OCI-LY1 (cell line): ENCODE results near the gene TMEM201.

Source experiments
- H2AFZ ChIP-seq: fragments of 200-600 bp; sonication (generic), shearing (Covaris generic); 2 replicates; pipeline ENCODE4 v1.6.0; 2014; ENCODE audit warnings: antibody characterized with exemption, mild to moderate bottlenecking, low read length
- H3F3A ChIP-seq: fragments of 200-600 bp; sonication (generic), shearing (Covaris generic); 2 replicates; pipeline ENCODE4 v1.6.0; 2014; ENCODE audit warnings: mild to moderate bottlenecking, antibody characterized with exemption, low read length, moderate library complexity; ENCODE audit not compliant: insufficient read depth
- H3K27ac ChIP-seq: fragments of 200-600 bp; sonication (generic); 2 replicates; pipeline ENCODE4 v1.5.1; 2014; ENCODE audit warnings: low read length, mixed run types, mild to moderate bottlenecking, low read depth; ENCODE audit not compliant: poor library complexity, severe bottlenecking
- H3K27me3 ChIP-seq: fragments of 200-600 bp; sonication (generic); 2 replicates; pipeline ENCODE4 v1.6.0; 2014; ENCODE audit warnings: antibody characterized with exemption, mild to moderate bottlenecking, low read length, moderate library complexity; ENCODE audit not compliant: insufficient read depth
- H3K36me3 ChIP-seq: fragments of 200-600 bp; sonication (generic); 2 replicates; pipeline ENCODE4 v1.6.1; 2014; ENCODE audit warnings: mild to moderate bottlenecking, antibody characterized with exemption, low read length, moderate library complexity, mixed read lengths; ENCODE audit not compliant: insufficient read depth
- H3K4me1 ChIP-seq: fragments of 200-600 bp; sonication (generic); 2 replicates; pipeline ENCODE4 v1.5.1; 2014; ENCODE audit warnings: mild to moderate bottlenecking, low read length, moderate library complexity; ENCODE audit not compliant: insufficient read depth, severe bottlenecking
- H3K4me2 ChIP-seq: fragments of 200-600 bp; sonication (generic), shearing (Covaris generic); 2 replicates; pipeline ENCODE4 v1.6.1; 2014; ENCODE audit warnings: low read length
- H3K4me3 ChIP-seq: fragments of 200-600 bp; sonication (generic); 2 replicates; pipeline ENCODE4 v1.5.1; 2014; ENCODE audit warnings: low read length, low read depth, mild to moderate bottlenecking, mixed read lengths; ENCODE audit not compliant: poor library complexity, severe bottlenecking
- H3K79me2 ChIP-seq: fragments of 200-600 bp; shearing (Covaris generic); 2 replicates; pipeline ENCODE4 v1.6.1; 2016; ENCODE audit warnings: mixed run types, low read length, mixed read lengths; ENCODE audit not compliant: insufficient read depth
- H3K9ac ChIP-seq: fragments of 200-600 bp; sonication (generic), shearing (Covaris generic); 2 replicates; pipeline ENCODE4 v1.6.1; 2014; ENCODE audit warnings: mild to moderate bottlenecking, low read length, mixed read lengths
- H3K9me2 ChIP-seq: fragments of 200-600 bp; sonication (generic), shearing (Covaris generic); 2 replicates; pipeline ENCODE4 v1.6.1; 2014; ENCODE audit warnings: low read depth, mild to moderate bottlenecking, low read length, mixed read lengths
- H3K9me3 ChIP-seq: fragments of 200-600 bp; shearing (Covaris generic); 2 replicates; pipeline ENCODE4 v1.6.1; 2014; ENCODE audit warnings: low read length, mixed read lengths
- H4K20me1 ChIP-seq: fragments of 200-600 bp; sonication (generic), shearing (Covaris generic); 2 replicates; pipeline ENCODE4 v1.6.0; 2016; ENCODE audit warnings: mild to moderate bottlenecking, low read length; ENCODE audit not compliant: insufficient read depth
- CTCF ChIP-seq: fragments of 200-600 bp; sonication (generic), shearing (Covaris generic); IDR thresholded peaks from 2 replicates; pipeline ENCODE4 v1.5.1; 2017; ENCODE audit warnings: mild to moderate bottlenecking, antibody characterized with exemption, low read length, moderate library complexity, mixed read lengths
- EZH2 ChIP-seq: fragments of 200-600 bp; sonication (generic), shearing (Covaris generic); IDR thresholded peaks from 2 replicates; pipeline ENCODE4 v1.8.0; 2017; ENCODE audit warnings: borderline replicate concordance, mixed run types, mild to moderate bottlenecking, antibody characterized with exemption, low read length, moderate library complexity, mixed read lengths

Gene TMEM201

GRCh38 chr1:9628541-9629444, 40.1 kb downstream of the TMEM201 start:
- no peaks in the 10 kb centered on the region for H3K9me2 ChIP-seq
- H3K4me1 ChIP-seq: peaks cover 55% of the 10 kb centered on the region
- no peaks in the 10 kb centered on the region for H3K36me3 ChIP-seq
- peak overlapping the region; percentile 65 for H3K4me2 ChIP-seq
- peak overlapping the region; percentile 94 for H3K27ac ChIP-seq
- TF ChIP-seq CTCF (no peak), EZH2 (no peak)
- peak overlapping the region; percentile 63 for H3K9ac ChIP-seq
- no peaks in the 10 kb centered on the region; the same call in 1 of the 2 replicates for H3K27me3 ChIP-seq
- H2AFZ ChIP-seq: no peak overlapping the region
- H3K9me3 ChIP-seq: no peaks in the 10 kb centered on the region
- H4K20me1 ChIP-seq: no peaks in the 10 kb centered on the region
- peak overlapping the region; percentile 47 for H3K4me3 ChIP-seq
- H3K79me2 ChIP-seq: no peaks in the 10 kb centered on the region
- H3F3A ChIP-seq: no peaks in the 10 kb centered on the region

- no peak for TF ChIP-seq CTCF
- peak overlapping the region; percentile 58 for H3K9ac ChIP-seq
Measured at GRCh38 chr1:9629445-9630201, 40.9 kb downstream of the TMEM201 start.

GRCh38 chr1:9630331-9631111, 41.8 kb downstream of the TMEM201 start:
- H4K20me1 ChIP-seq: no peaks in the 10 kb centered on the region
- peak overlapping the region; percentile 94 for H3K27ac ChIP-seq
- no peaks in the 10 kb centered on the region; the same call in 1 of the 2 replicates for H3K9me3 ChIP-seq
- peak overlapping the region; percentile 65 for H3K4me2 ChIP-seq
- no peak for TF ChIP-seq EZH2
- TF ChIP-seq CTCF: no peak
- H3K4me3 ChIP-seq: peak overlapping the region; percentile 47
- peaks cover 55% of the 10 kb centered on the region for H3K4me1 ChIP-seq
- H2AFZ ChIP-seq: no peak overlapping the region
- H3K36me3 ChIP-seq: no peaks in the 10 kb centered on the region
- no peaks in the 10 kb centered on the region for H3K79me2 ChIP-seq
- no peaks in the 10 kb centered on the region for H3K9me2 ChIP-seq
- peak overlapping the region; percentile 58; the same call in 1 of the 2 replicates for H3K9ac ChIP-seq
- H3K27me3 ChIP-seq: no peaks in the 10 kb centered on the region
- H3F3A ChIP-seq: no peaks in the 10 kb centered on the region

More at GRCh38 chr1:9629445-9630201, 40.9 kb downstream of the TMEM201 start:
- Histone ChIP-seq H3K79me2 (no peaks in the 10 kb centered on the region), H3K36me3 (no peaks in the 10 kb centered on the region), H3F3A (no peaks in the 10 kb centered on the region), H3K27ac (peak overlapping the region; percentile 94), H3K4me1 (peaks cover 55% of the 10 kb centered on the region), H3K4me3 (peak overlapping the region; percentile 47), H2AFZ (no peak overlapping the region), H3K27me3 (no peaks in the 10 kb centered on the region), H4K20me1 (no peaks in the 10 kb centered on the region), H3K9me2 (no peaks in the 10 kb centered on the region), H3K4me2 (peak overlapping the region; percentile 65), H3K9me3 (no peaks in the 10 kb centered on the region; the same call in 1 of the 2 replicates)
